ENCODE measurements around the gene CDIP1. TPM values are rescaled to one million over a fixed set of nuclear protein-coding genes. Genes with fewer than 3 reads are reported as not detected.
A peak's percentile ranks its signal among the peaks of the same experiment; 100 is the strongest.

Gene CDIP1
- total RNA-seq, 4 donors from 2014 or later, result 9.9 to 18.4 (median 15.0) TPM

DNA sequence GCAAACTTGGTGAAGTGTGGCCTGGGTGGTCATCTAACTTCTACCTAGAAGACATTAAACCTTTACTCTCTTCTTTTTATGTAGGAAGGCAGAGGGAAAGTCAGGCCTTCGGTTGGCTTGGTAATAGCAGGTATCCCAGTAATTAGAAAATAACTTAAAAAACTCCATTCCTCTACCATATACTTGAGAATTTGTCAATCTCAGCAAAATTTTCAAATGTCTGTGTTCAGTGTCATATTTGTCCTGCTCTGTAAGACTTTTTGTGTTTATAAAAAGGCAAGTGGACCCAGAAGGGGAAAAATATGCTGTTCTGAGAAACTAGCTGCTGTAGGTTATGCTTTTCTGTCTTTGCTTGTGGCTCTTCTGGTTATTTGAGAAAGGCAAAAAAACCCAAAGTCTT, 56.6 kb downstream of the CDIP1 start:
- TF ChIP-seq POLR2A (IDR thresholded peaks at IDR 0.05), result no peak
- TF ChIP-seq, protein P1, sequence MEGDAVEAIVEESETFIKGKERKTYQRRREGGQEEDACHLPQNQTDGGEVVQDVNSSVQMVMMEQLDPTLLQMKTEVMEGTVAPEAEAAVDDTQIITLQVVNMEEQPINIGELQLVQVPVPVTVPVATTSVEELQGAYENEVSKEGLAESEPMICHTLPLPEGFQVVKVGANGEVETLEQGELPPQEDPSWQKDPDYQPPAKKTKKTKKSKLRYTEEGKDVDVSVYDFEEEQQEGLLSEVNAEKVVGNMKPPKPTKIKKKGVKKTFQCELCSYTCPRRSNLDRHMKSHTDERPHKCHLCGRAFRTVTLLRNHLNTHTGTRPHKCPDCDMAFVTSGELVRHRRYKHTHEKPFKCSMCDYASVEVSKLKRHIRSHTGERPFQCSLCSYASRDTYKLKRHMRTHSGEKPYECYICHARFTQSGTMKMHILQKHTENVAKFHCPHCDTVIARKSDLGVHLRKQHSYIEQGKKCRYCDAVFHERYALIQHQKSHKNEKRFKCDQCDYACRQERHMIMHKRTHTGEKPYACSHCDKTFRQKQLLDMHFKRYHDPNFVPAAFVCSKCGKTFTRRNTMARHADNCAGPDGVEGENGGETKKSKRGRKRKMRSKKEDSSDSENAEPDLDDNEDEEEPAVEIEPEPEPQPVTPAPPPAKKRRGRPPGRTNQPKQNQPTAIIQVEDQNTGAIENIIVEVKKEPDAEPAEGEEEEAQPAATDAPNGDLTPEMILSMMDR (IDR thresholded peaks at IDR 0.05), result no peak
- 93 to 94% methylated on average over 1 of the region's 1 CpG for WGBS, 2 donors
- intact Hi-C loops (cut with DNase I; ENCODE audit: low total_unique reads), result no loop called here
- no peak for DNase-seq (ENCODE audit: low spot score in 2 of 2)
- H3K4me3 ChIP-seq (ENCODE audit: low read depth, poor library complexity, severe bottlenecking), result no peak overlapping the region

DNA sequence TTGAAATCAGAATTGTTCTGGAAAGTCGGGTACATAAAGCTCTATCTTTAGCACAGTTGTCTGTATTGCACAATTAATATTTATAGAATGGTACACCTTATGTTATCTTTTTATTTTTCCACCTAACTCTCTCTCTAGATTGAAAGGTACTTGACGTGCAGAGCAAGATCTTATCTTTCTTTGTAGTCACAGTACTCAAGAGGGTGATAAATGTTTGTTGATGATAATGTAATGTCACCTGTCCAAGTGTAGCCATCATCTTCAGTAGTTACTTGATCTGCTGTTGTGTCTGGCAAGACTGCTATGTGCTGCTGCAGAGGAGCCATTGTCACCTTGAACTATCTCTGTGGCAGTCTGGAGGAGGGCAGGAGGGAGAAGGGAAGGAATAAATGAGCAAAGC, 57.0 kb downstream of the CDIP1 start:
- no peak for TF ChIP-seq POLR2A (IDR thresholded peaks at IDR 0.05)
- TF ChIP-seq, protein P1 (IDR thresholded peaks at IDR 0.05), result no peak
- 52 to 54% methylated on average over 2 of the region's 2 CpGs for WGBS, 2 donors
- intact Hi-C loops (cut with DNase I; ENCODE audit: low total_unique reads), result no loop called here
- H3K4me3 ChIP-seq (ENCODE audit: low read depth, poor library complexity, severe bottlenecking), result no peak overlapping the region
- no peak for DNase-seq (ENCODE audit: low spot score in 2 of 2)

DNA sequence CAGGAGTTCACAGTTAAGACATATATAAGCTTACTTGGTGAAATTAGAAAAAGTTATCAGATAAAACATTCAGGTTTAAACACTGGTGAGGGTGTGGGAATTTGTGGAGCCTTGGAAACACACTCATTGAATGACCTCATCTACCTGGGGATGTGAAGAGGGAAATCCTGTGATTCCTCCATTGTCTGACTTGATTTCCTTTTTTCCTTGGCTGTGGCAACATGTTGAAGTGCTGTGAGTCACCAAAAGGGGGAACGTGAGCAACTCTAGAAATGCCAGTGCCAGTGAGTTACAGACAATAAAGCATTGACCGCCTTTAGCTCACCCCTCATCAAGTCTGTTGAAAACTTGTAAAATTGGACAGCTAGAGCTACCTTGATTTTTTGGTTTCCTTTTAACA, 60.6 kb downstream of the CDIP1 start:
- no peak for DNase-seq (ENCODE audit: low spot score in 2 of 2)
- WGBS, 2 donors, result 43 to 51% methylated on average over 2 of the region's 2 CpGs
- no peak for TF ChIP-seq POLR2A (IDR thresholded peaks at IDR 0.05)
- TF ChIP-seq, protein P1 (IDR thresholded peaks at IDR 0.05), result no peak
- no peak overlapping the region for H3K4me3 ChIP-seq (ENCODE audit: low read depth, poor library complexity, severe bottlenecking)
- intact Hi-C loops (cut with DNase I; ENCODE audit: low total_unique reads), result no loop called here

DNA sequence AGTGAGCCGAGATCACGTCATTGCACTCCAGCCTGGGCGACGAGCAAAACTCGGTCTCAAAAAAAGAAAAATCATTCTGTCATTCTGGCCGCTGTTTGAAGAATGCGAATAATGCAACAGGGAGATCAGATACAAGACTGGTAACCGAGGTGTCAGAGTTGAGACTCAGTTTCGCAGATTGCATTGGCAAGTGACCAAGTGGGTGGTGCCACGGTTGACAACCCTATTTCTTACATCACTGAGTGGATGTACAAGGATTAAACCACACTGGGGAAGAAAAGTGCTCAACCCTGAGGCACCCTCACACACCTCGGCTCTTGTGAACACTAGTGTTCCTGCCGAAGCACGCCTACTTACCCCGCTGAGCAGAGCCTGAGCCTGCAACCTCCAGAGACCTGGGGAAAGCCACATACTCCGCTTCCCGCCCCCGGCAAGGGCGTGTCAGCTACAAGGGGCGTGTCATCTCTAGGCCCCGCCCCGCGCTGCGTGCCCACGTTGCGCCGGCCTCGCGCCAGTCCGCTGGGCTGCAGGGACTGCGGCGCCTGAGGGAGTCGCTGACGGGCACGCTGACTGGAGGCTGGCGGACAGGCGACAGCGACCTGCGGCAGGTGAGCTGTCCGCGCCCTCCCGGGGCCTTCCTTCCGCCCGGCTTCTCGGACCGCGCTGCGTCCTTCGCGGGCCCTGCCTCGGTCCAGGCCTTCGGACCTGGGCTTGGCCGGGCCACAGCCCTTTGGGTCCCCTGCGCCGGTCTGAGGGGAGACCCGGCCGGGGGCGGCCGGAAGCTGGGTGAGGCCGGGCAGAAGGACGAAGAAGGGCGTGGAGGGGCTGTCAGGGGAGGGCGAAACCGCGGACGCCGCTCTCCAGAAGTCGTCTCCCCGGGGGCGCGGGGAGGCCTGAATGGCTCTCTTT, 62.4 kb downstream of the CDIP1 start, which contains the start of gene HMOX2:
Gene HMOX2, plus strand, starts transcription at position 519 of the 909 bp plus-strand sequence. CDS start 29,127 bp downstream, outside the sequence.
- 12 to 13% methylated on average over 39 to 41 of the region's 70 CpGs for WGBS, 2 donors
- intact Hi-C loops (cut with DNase I; ENCODE audit: low total_unique reads), result no loop called here
- peak within 1 kb of the TSS; percentile 78 for H3K4me3 ChIP-seq (ENCODE audit: low read depth, poor library complexity, severe bottlenecking)
- peak; percentile 92 to 98 for DNase-seq (ENCODE audit: low spot score in 2 of 2)
- TF ChIP-seq POLR2A (IDR thresholded peaks at IDR 0.05), result no peak
- TF ChIP-seq, protein P1 (IDR thresholded peaks at IDR 0.05), result no peak

DNA sequence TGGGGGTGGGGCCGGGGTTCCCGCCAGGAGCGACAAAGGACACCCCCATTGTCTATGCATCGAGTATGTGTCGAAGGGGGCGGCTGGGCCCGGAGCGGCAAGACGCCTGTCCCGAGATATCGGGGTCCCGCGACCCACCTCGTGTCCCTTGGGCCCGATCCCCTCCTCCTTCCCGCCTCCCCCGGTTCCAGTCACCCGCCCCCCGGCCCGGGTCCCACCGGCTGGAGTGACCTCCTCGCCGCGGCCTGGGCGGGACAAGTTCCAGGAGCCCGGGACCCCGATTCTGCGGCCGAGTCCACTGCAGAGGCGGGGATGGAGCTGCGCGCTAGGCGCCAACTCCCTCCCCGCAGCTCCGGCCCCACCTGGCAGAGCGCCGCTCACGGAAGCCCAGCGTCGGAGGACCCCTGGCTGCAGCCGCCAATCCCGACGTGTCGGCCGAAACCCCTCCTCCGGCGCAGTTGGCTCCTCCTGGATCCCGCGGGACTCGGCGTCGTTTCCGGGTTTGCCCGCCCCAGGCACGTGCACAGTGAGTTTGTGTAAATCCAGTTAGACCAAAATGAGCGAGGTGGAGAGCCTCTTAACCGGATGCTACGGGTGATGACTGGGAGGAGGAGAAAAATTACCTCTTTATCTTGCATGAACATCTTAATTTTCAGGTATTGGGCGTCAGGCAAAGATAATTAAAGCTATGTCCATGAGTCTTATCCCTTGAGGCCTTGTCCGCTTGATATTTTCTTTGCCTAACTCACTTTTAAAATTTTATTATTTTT, 64.2 kb downstream of the CDIP1 start, which contains the start of gene NMRAL1:
Gene NMRAL1, minus strand, starts transcription at position 434 of the 770 bp plus-strand sequence. CDS start 493 bp downstream, outside the sequence.
- peak within 1 kb of the TSS; percentile 62 for H3K4me3 ChIP-seq (ENCODE audit: low read depth, poor library complexity, severe bottlenecking)
- intact Hi-C loops (cut with DNase I; ENCODE audit: low total_unique reads), result no loop called here
- peak in 1 of 2 donors; percentile 25 for TF ChIP-seq POLR2A (IDR thresholded peaks at IDR 0.05)
- TF ChIP-seq, protein P1 (IDR thresholded peaks at IDR 0.05), result no peak
- peak; percentile 93 to 98 for DNase-seq (ENCODE audit: low spot score in 2 of 2)
- 1 to 2% methylated on average over 39 to 57 of the region's 60 CpGs for WGBS, 2 donors
